ENCODE measurements around the gene C19orf12.
"Not testable (repeated sequence)": the region's sequence is repeated elsewhere in the genome, so short reads cannot be mapped to it uniquely, and the experiment has no call there.

Gene C19orf12

GRCh38 chr19:29727906-29728305, 12.8 kb upstream of the C19orf12 start:
- DNase-seq, result no peak

DNA sequence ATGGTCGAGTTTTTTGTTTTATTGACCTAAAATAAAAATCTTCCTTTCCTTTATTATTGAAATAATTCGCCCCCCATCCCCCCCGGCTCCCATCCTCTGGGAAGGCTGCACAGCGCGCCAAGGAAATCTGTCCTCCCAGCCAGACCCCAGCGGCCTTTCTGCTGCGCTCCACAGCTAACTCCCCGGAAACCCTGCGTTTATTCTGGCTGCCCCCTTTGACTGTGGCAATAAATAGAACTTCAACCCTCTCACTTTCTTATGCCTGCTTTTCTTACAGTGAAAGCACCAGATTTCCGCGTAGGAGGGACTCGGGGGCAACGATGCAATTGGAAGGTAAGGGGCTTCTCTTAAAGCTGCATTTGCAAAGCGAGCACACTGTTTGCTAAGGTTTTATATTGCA, 9.7 kb upstream of the C19orf12 start:
- no peak for DNase-seq

DNA sequence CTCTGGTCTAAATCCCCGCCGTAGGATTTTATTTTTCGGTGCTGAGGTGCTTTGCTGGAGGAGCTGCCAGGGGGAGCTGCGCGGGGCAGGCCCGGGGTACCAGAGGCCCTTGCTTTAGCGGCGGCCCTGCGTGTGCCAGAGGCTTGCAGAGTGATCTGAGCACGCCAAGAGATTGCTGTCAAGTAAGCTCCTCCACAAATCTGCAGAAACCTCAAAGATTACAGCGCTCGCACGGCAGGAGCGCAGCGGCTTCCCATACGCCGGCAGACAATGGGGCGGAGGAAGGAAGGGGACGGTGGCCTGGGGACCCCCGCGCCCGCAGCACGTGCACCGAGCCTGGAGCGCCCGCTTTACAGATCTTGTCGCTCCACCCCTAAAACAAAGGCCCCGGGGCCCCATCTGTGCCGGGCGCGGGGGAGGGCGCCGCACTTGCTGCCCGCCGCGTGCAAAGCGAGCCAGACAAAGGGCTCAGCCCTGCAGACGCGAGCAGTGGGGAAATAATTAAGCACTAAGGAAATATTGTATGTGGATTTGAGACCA, 9.1 kb upstream of the C19orf12 start:
- DNase-seq, result no peak

DNA sequence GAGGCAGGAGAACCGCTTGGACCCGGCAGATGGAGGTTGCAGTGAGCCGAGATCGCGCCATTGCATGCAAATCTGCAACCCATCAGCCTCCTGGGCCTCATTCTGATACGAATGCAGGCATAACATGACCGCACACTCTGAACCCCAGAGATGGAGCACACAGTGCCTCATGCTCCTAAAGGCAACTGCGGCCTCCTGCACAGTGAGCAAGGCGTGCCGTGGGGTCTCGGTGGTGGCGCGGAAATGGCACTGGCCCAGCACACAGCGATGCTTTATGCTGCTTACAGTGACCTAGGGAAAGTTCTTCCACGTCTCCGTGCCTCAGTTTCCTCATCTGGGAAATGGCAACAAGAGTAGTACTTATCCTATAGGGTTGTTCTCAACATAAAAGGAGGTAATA, 2.0 kb upstream of the C19orf12 start:
- no peak for DNase-seq

DNA sequence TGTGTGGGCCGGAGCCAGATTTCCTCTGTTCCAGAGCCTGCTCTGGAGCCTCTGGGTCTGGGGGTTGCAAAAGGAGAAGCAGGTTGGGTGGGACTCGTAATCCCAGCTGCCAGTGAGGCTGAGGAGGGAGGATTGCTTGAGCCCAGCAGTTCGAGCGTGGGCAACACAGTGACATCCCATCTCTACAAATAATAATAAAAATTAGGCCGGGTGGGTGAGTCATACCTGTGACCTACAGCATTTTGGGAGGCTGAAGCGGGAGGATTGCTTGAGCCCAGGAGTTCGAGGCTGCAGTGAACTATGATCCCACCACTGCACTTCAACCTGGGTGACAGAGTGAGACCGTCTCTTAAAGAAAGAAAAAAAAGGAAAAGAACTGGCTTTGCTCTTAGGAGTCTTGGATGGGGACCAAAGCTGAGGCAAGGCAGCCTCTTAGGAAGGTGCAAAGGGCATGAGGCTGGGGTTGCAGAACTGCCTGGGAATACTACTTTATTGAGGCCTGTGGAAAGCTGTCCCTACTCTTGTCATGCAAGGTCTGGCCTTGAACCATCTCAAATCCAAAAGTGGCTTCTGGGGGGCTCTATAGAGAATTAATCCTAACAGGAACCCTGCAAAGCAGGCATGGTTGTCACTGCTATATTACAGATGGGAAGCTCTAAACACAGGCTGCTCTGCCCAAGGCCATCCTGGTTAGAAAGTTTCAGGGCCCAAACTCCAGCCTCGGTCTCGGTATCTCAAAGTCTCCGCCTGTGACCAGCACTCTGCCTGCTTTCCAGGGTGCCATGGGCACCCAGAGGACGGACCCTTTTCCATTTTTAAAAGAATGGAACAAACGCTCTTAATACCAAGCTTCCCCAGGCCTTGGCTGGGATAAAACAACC, 880 bp upstream of the C19orf12 start:
- no peak for DNase-seq

DNA sequence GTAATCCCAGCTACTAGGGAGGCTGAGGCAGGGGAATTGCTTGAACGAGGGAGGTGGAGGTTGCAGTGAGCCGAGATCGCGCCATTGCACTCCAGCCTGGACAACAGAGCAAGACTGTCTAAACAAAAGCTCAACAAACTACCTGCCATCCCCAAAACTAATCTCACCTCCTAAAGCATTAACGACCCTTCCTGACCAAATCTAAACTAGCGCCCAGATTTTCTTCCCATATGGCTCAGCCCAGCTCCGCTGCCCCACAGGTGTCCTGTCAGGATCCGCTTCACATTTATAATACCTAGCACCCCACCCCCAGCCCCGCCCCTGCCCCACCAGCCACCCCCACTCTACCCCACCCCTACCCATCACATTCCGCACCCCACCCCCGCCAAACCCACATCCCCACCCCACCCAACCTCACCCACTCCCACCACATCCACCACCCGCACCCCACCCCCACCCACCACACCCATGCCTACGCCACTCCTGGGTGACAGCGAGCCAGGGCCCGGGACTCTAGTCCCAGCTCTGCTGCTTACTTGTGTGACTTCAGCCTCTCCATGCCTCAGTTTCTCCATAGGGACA, 599 bp downstream of the C19orf12 start:
- no peak for DNase-seq

DNA sequence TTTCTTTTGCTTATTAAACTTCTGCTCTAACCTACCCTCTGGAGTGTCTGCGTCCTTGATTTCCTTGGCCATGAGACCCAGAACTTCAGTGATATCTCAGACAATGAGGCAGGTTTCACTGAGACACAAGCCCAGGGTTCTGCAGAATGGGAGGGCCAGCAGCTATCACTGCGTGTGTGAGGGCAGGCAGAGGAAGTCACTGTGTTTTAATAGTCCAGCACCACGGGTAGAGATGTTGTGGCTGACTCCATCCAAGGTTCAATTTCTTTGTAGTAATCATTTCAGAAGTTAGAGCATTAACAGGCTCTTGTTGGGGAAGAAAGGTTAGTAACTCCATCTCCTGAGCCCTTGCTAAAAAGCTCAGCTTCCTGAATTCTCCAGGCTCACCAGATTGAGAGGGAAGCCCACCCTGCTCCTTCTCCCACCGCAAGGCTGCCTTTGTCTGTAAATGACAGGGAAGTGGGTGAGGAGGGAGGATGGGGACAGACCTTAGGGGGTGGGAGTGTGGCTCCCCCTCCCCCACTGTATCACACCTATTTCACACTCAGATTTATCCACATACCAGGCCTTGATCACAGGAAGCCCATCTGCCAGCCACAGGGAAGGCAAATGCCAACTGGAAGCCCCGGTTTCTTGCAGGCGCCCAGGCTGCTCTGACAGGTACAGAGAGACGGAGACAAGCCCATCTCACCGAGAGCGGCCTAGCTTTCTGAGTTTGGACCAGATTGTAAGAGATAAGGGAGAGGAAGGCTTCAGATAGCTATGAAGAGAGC, 2.1 kb downstream of the C19orf12 start:
- no peak for DNase-seq

GRCh38 chr19:29711584-29712132, 3.4 kb downstream of the C19orf12 start:
- no peak for DNase-seq

- not testable (repeated sequence) for DNase-seq
Measured at GRCh38 chr19:29709440-29709798, 5.6 kb downstream of the C19orf12 start.

DNA sequence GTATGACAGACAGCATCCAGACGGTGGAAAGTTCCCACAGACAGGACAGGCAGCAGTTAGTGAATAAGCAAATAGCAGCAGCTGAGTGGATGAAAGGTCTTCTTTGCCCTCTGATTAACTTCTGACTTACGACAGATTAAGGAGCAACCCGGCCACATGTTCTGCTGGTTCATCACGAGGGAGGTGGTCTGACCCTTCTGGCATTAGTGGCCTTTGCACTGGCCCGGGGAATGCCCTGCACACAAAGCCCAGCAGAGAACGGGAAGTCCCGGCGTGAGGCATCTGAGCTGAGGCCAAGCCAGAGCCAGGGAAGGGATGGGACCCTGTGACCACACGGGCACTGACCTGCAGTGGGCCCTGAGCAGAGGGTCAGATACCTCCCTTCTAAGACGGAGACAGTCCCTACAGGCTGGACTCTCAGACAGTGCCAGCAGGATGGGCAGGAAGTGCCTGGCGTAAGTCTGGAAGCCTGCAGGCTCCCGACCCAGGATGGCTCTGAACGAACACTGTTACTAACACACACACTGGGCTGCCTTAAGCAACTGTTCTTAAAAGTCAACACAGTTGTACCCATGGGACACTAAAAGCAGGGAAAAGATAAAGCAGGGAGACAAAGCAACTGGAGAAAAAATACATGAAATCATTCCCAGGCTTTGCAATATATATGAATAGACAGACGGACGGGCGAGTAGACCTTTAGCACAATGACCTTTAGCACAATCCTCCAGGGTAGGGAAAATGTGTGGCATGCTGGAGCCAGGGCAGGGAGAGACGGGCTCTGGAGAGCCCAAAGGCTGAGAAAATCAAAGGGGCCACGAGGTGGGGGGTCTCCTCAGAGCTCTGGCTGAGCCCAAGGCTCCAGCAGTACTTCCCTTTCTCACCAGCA, 6.3 kb downstream of the C19orf12 start:
- no peak for DNase-seq

- DNase-seq, result no peak
Measured at GRCh38 chr19:29706635-29707034, 8.4 kb downstream of the C19orf12 start.

- DNase-seq, result no peak
Measured at GRCh38 chr19:29705706-29706105, 9.4 kb downstream of the C19orf12 start.

GRCh38 chr19:29704562-29705558, 10.2 kb downstream of the C19orf12 start:
- no peak for DNase-seq

DNA sequence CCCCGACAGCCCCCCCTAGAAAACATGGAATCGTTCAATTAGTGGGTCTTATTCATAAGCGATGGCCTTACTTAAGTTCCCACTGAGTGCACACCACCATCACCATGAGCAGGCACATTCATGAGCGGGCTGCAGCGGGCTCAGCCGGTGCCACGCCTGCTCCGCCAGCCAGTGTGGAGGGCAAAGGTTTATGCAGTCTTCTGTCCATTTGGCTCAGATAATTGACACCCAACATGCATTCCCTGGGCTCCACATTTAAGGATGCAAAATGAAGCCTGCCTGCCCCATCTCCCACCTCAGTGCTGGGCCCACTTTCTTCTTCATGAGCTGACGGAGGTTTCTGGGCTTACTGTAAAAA, 12.1 kb downstream of the C19orf12 start:
- DNase-seq, result no peak

GRCh38 chr19:29702161-29702962, 12.7 kb downstream of the C19orf12 start:
- DNase-seq, result no peak

- no peak for DNase-seq
Measured at GRCh38 chr19:29700498-29700897, 14.6 kb downstream of the C19orf12 start.

GRCh38 chr19:29699861-29700260, 15.2 kb downstream of the C19orf12 start:
- DNase-seq, result no peak

GRCh38 chr19:29697523-29698261, 17.4 kb downstream of the C19orf12 start:
- DNase-seq, result no peak

DNA sequence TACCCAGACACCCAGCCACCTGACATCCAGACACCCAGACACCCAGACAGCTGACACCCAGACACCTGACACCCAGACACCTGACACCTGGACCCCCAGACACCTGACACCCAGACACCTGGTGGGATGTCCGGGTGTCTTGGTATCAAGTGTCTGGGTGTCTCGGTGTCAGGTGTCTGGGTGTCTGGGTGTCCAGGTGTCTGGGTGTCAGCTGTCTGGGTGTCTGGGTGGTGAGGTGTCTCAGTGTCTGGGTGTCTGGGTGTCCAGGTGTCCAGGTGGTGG, 18.6 kb downstream of the C19orf12 start:
- no peak for DNase-seq

Measured in right forelimb (tissue), 1 donor.